HEK293 (cell line): ENCODE results near the gene TMEM255B.

Experiments used
- CTCF ChIA-PET: fragments of 350-600 bp; formaldehyde crosslinking; extraction: SDS; loops from one replicate; lab custom pipeline; 2021; ENCODE audit warnings: antibody characterized with exemption; lab: Yijun Ruan, JAX
- POLR2A ChIA-PET: fragments of 300-600 bp; formaldehyde crosslinking; extraction: SDS; loops from one replicate; lab custom pipeline; 2020; ENCODE audit warnings: antibody characterized with exemption, inconsistent platforms; lab: Yijun Ruan, JAX
- H3K27ac ChIP-seq: fragments of 200-500 bp; sonication (Bioruptor generic); 2 replicates; pipeline ENCODE4 v1.5.1; 2014; ENCODE audit warnings: low read depth, low read length, control low read depth, inconsistent platforms; ENCODE audit errors: extremely low read depth
- H3K36me3 ChIP-seq, 2 experiments: fragments of 200-500 bp in 1 of 2; sonication (Bioruptor generic) in 1 of 2; 1 replicate in 1 of 2; 2 replicates in 1 of 2; pipeline ENCODE4 v1.5.1; 2014 to 2017; ENCODE audit warnings: inconsistent platforms in 2 of 2, low read length in 2 of 2; ENCODE audit not compliant: control insufficient read depth in 2 of 2, insufficient read depth in 1 of 2
- H3K4me1 ChIP-seq: fragments of 200-500 bp; sonication (Bioruptor generic); 2 replicates; pipeline ENCODE4 v1.5.1; 2014; ENCODE audit warnings: mild to moderate bottlenecking, low read length, inconsistent platforms; ENCODE audit not compliant: control insufficient read depth, insufficient read depth
- H3K4me3 ChIP-seq: 2 replicates; pipeline ENCODE4 v1.5.1; 2011; ENCODE audit warnings: low read depth, mild to moderate bottlenecking, control low read depth, low read length, moderate library complexity
- H3K9me3 ChIP-seq: fragments of 200-500 bp; sonication (Bioruptor generic); 2 replicates; pipeline ENCODE4 v1.5.1; 2014; ENCODE audit warnings: low read depth, low read length, inconsistent platforms; ENCODE audit not compliant: control insufficient read depth, insufficient read depth
- AEBP2 ChIP-seq: fragments of 450-650 bp; formaldehyde crosslinking; IDR thresholded peaks from 2 replicates; pipeline ENCODE4 v1.5.1; 2016; ENCODE audit warnings: missing biosample characterization, missing genetic modification characterization, borderline replicate concordance
- HOXD13 ChIP-seq: sonication (generic); formaldehyde crosslinking; IDR thresholded peaks from 2 replicates; pipeline ENCODE4 v1.8.0; 2022; ENCODE audit warnings: missing genetic modification reagents, borderline replicate concordance
- KLF1 ChIP-seq: fragments of 450-650 bp; formaldehyde crosslinking; IDR thresholded peaks from 2 replicates; pipeline ENCODE4 v1.5.1; 2016; ENCODE audit warnings: missing biosample characterization, missing genetic modification characterization
- RBAK ChIP-seq: fragments of 450-650 bp; formaldehyde crosslinking; IDR thresholded peaks from 2 replicates; pipeline ENCODE4 v1.5.1; 2016; ENCODE audit warnings: missing biosample characterization, missing genetic modification characterization
- REPIN1 ChIP-seq: fragments of 450-650 bp; formaldehyde crosslinking; IDR thresholded peaks from 2 replicates; pipeline ENCODE4 v1.5.1; 2017; ENCODE audit warnings: missing biosample characterization, missing genetic modification characterization, low read depth
- SCRT1 ChIP-seq: fragments of 450-650 bp; formaldehyde crosslinking; IDR thresholded peaks from 2 replicates; pipeline ENCODE4 v1.5.1; 2016; ENCODE audit warnings: missing biosample characterization, missing genetic modification characterization, borderline replicate concordance
- SP3 ChIP-seq: fragments of 450-650 bp; formaldehyde crosslinking; IDR thresholded peaks from 2 replicates; pipeline ENCODE4 v1.5.1; 2016; ENCODE audit warnings: missing biosample characterization, missing genetic modification characterization
- WT1 ChIP-seq: fragments of 450-650 bp; formaldehyde crosslinking; IDR thresholded peaks from 2 replicates; pipeline ENCODE4 v1.5.1; 2016; ENCODE audit warnings: missing biosample characterization, missing genetic modification characterization
- ZBTB1 ChIP-seq: fragments of 450-650 bp; formaldehyde crosslinking; IDR thresholded peaks from 2 replicates; pipeline ENCODE4 v1.5.1; 2016; ENCODE audit warnings: missing biosample characterization, missing genetic modification characterization
- ZBTB20 ChIP-seq: fragments of 450-650 bp; formaldehyde crosslinking; IDR thresholded peaks from 2 replicates; pipeline ENCODE4 v1.5.1; 2016; ENCODE audit warnings: missing biosample characterization, missing genetic modification characterization
- ZBTB21 ChIP-seq: fragments of 450-650 bp; formaldehyde crosslinking; IDR thresholded peaks from 2 replicates; pipeline ENCODE4 v1.5.1; 2017; ENCODE audit warnings: missing biosample characterization, missing genetic modification characterization
- ZIC2 ChIP-seq: fragments of 450-650 bp; formaldehyde crosslinking; IDR thresholded peaks from 2 replicates; pipeline ENCODE4 v1.5.1; 2016; ENCODE audit warnings: missing biosample characterization, missing genetic modification characterization
- ZNF132 ChIP-seq: fragments of 450-650 bp; formaldehyde crosslinking; IDR thresholded peaks from 2 replicates; pipeline ENCODE4 v1.5.1; 2017; ENCODE audit warnings: missing biosample characterization, missing genetic modification characterization, borderline replicate concordance
- ZNF140 ChIP-seq: fragments of 450-650 bp; formaldehyde crosslinking; IDR thresholded peaks from 2 replicates; pipeline ENCODE4 v1.5.1; 2016; ENCODE audit warnings: missing biosample characterization, missing genetic modification characterization
- ZNF157 ChIP-seq: fragments of 450-650 bp; formaldehyde crosslinking; IDR thresholded peaks from 2 replicates; pipeline ENCODE4 v1.5.1; 2016; ENCODE audit warnings: missing biosample characterization, missing genetic modification characterization
- ZNF174 ChIP-seq: fragments of 450-650 bp; formaldehyde crosslinking; IDR thresholded peaks from 2 replicates; pipeline ENCODE4 v1.5.0; 2017; ENCODE audit warnings: missing biosample characterization, mild to moderate bottlenecking, missing genetic modification characterization
- ZNF19 ChIP-seq: fragments of 450-650 bp; formaldehyde crosslinking; IDR thresholded peaks from 2 replicates; pipeline ENCODE4; 2016; ENCODE audit warnings: missing biosample characterization, missing genetic modification characterization, low read depth
- ZNF211 ChIP-seq: fragments of 450-650 bp; formaldehyde crosslinking; IDR thresholded peaks from 2 replicates; pipeline ENCODE4 v1.5.1; 2016; ENCODE audit warnings: low read depth, missing biosample characterization, missing genetic modification characterization
- ZNF248 ChIP-seq: fragments of 450-650 bp; formaldehyde crosslinking; IDR thresholded peaks from 2 replicates; pipeline ENCODE4 v1.5.1; 2017; ENCODE audit warnings: missing biosample characterization, missing genetic modification characterization
- ZNF324 ChIP-seq: fragments of 450-650 bp; formaldehyde crosslinking; IDR thresholded peaks from 2 replicates; pipeline ENCODE4 v1.5.1; 2016; ENCODE audit warnings: missing biosample characterization, missing genetic modification characterization
- ZNF354C ChIP-seq: fragments of 450-650 bp; formaldehyde crosslinking; IDR thresholded peaks from 2 replicates; pipeline ENCODE4 v1.5.1; 2016; ENCODE audit warnings: missing biosample characterization, missing genetic modification characterization, low read depth, borderline replicate concordance
- ZNF48 ChIP-seq: fragments of 450-650 bp; formaldehyde crosslinking; IDR thresholded peaks from 2 replicates; pipeline ENCODE4 v1.5.1; 2016; ENCODE audit warnings: missing biosample characterization, missing genetic modification characterization
- ZNF513 ChIP-seq: fragments of 450-650 bp; IDR thresholded peaks from 2 replicates; pipeline ENCODE4 v1.5.1; 2018; ENCODE audit warnings: missing biosample characterization, missing genetic modification characterization
- ZNF514 ChIP-seq: fragments of 450-650 bp; formaldehyde crosslinking; IDR thresholded peaks from 2 replicates; pipeline ENCODE4 v1.5.1; 2016; ENCODE audit warnings: missing biosample characterization, missing genetic modification characterization
- ZNF529 ChIP-seq: fragments of 450-650 bp; formaldehyde crosslinking; IDR thresholded peaks from 2 replicates; pipeline ENCODE4 v1.5.1; 2017; ENCODE audit warnings: missing genetic modification characterization, missing biosample characterization; ENCODE audit not compliant: insufficient replicate concordance
- ZNF558 ChIP-seq: fragments of 450-650 bp; formaldehyde crosslinking; IDR thresholded peaks from 2 replicates; pipeline ENCODE4 v1.5.1; 2016; ENCODE audit warnings: missing biosample characterization, missing genetic modification characterization
- ZNF660 ChIP-seq: fragments of 450-650 bp; IDR thresholded peaks from 2 replicates; pipeline ENCODE4 v1.5.1; 2018; ENCODE audit warnings: missing biosample characterization, mild to moderate bottlenecking, missing genetic modification characterization
- ZNF670 ChIP-seq: fragments of 450-650 bp; formaldehyde crosslinking; IDR thresholded peaks from 2 replicates; pipeline ENCODE4 v1.5.1; 2016; ENCODE audit warnings: missing biosample characterization, missing genetic modification characterization, low read depth
- ZNF747 ChIP-seq: fragments of 450-650 bp; formaldehyde crosslinking; IDR thresholded peaks from 2 replicates; pipeline ENCODE4 v1.5.1; 2016; ENCODE audit warnings: missing biosample characterization, missing genetic modification characterization
- ZNF785 ChIP-seq: fragments of 450-650 bp; formaldehyde crosslinking; IDR thresholded peaks from 2 replicates; pipeline ENCODE4 v1.5.1; 2016; ENCODE audit warnings: missing biosample characterization, missing genetic modification characterization
- ZSCAN18 ChIP-seq: fragments of 450-650 bp; formaldehyde crosslinking; IDR thresholded peaks from 2 replicates; pipeline ENCODE4 v1.5.1; 2016; ENCODE audit warnings: missing biosample characterization, missing genetic modification characterization
- ZXDB ChIP-seq: fragments of 450-650 bp; formaldehyde crosslinking; IDR thresholded peaks from 2 replicates; pipeline ENCODE4 v1.5.1; 2016; ENCODE audit warnings: missing biosample characterization, missing genetic modification characterization

The TMEM255B gene

GRCh38 chr13:113769881-113770280 is 10.9 kb downstream of the TMEM255B start:
- ChIA-PET POLR2A (no interaction called here), CTCF (no interaction called here)
- no peaks in the 10 kb centered on the region for H3K4me1 ChIP-seq
- H3K27ac ChIP-seq, result no peak overlapping the region
- TF ChIP-seq HOXD13 (CRISPR knock-in tag) (no peak), WT1 (tag by site-specific recombination) (no peak), ZNF140 (tag by site-specific recombination) (no peak), ZBTB1 (no peak), ZNF19 (tag by site-specific recombination) (no peak), RBAK (tag by site-specific recombination) (no peak), ZIC2 (tag by site-specific recombination) (no peak), SCRT1 (tag by site-specific recombination) (no peak)
- H3K36me3 ChIP-seq, result no peaks in the 10 kb centered on the region
- no peak overlapping the region for H3K4me3 ChIP-seq
- H3K9me3 ChIP-seq, result no peaks in the 10 kb centered on the region

- no peaks in the 10 kb centered on the region for H3K9me3 ChIP-seq
- CTCF ChIA-PET, result no interaction called here
- TF ChIP-seq ZNF785 (tag by site-specific recombination) (no peak), KLF1 (no peak), ZNF157 (tag by site-specific recombination) (no peak), REPIN1 (tag by site-specific recombination) (no peak), ZIC2 (tag by site-specific recombination) (no peak), ZNF174 (no peak), ZNF670 (tag by site-specific recombination) (no peak), ZNF558 (no peak), ZNF48 (tag by site-specific recombination) (no peak), ZNF248 (tag by site-specific recombination) (no peak), ZBTB20 (no peak)
Measured at GRCh38 chr13:113770441-113770840, 11.4 kb downstream of the TMEM255B start.

GRCh38 chr13:113770937-113771336 is 11.9 kb downstream of the TMEM255B start:
- H3K9me3 ChIP-seq, result no peaks in the 10 kb centered on the region
- ChIA-PET CTCF (interaction anchor here (0.6 kb wide), 1 partner anchor 408 kb away, joined by 3 read pairs; the partner anchor contains the start of gene CFAP97D2), POLR2A (no interaction called here)
- no peaks in the 10 kb centered on the region for H3K4me1 ChIP-seq
- H3K4me3 ChIP-seq, result no peak overlapping the region
- H3K27ac ChIP-seq, result no peak overlapping the region
- no peaks in the 10 kb centered on the region for H3K36me3 ChIP-seq
- no peak for TF ChIP-seq ZNF514 (tag by site-specific recombination)
- no peak for TF ChIP-seq ZNF324 (tag by site-specific recombination)
- no peak for TF ChIP-seq ZBTB21 (tag by site-specific recombination)
- no peak for TF ChIP-seq ZXDB
- no peak for TF ChIP-seq ZSCAN18 (tag by site-specific recombination)
- no peak for TF ChIP-seq ZNF747
- TF ChIP-seq AEBP2 (tag by site-specific recombination), result no peak
- no peak for TF ChIP-seq ZNF660
- no peak for TF ChIP-seq ZNF529
- no peak for TF ChIP-seq ZNF354C (tag by site-specific recombination)
- TF ChIP-seq ZNF211 (tag by site-specific recombination), result no peak
- no peak for TF ChIP-seq ZNF513 (tag by site-specific recombination)
- no peak for TF ChIP-seq SP3 (tag by site-specific recombination)
- TF ChIP-seq HOXD13 (CRISPR knock-in tag), result no peak
- no peak for TF ChIP-seq ZNF132 (tag by site-specific recombination)
- no peak for TF ChIP-seq KLF1

More at GRCh38 chr13:113770441-113770840, 11.4 kb downstream of the TMEM255B start:
- POLR2A ChIA-PET, result no interaction called here
- H3K36me3 ChIP-seq, result no peaks in the 10 kb centered on the region
- H3K4me3 ChIP-seq, result no peak overlapping the region
- H3K4me1 ChIP-seq, result no peaks in the 10 kb centered on the region
- H3K27ac ChIP-seq, result no peak overlapping the region
